MM.1S (cell line): ENCODE data around the gene ARHGEF7.

ENCODE experiments used
- DNase-seq: peaks from one replicate; pipeline ENCODE4 v3.0.0-alpha.2; 2015
- H2AFZ ChIP-seq: fragments of 300-600 bp; sonication (generic); 2 replicates; pipeline ENCODE4 v1.6.0; 2016; ENCODE audit warnings: antibody characterized with exemption, low read length
- H3F3A ChIP-seq: fragments of 300-600 bp; sonication (generic); 2 replicates; pipeline ENCODE4 v1.6.1; 2016; ENCODE audit warnings: mild to moderate bottlenecking, antibody characterized with exemption, low read length, moderate library complexity, mixed read lengths; ENCODE audit not compliant: insufficient read depth
- H3K27ac ChIP-seq: fragments of 300-600 bp; sonication (generic); 2 replicates; pipeline ENCODE4 v1.5.1; 2016; ENCODE audit warnings: mild to moderate bottlenecking, low read length
- H3K27me3 ChIP-seq: fragments of 300-600 bp; sonication (generic); replicated peaks from 2 replicates; pipeline ENCODE4 v1.6.0; 2016; ENCODE audit warnings: low read length; ENCODE audit not compliant: insufficient read depth
- H3K36me3 ChIP-seq: fragments of 300-600 bp; sonication (generic); replicated peaks from 2 replicates; pipeline ENCODE4 v1.6.1; 2016; ENCODE audit warnings: mild to moderate bottlenecking, low read length, mixed read lengths; ENCODE audit not compliant: insufficient read depth
- H3K4me1 ChIP-seq: fragments of 300-600 bp; sonication (generic); 2 replicates; pipeline ENCODE4 v1.6.1; 2016; ENCODE audit warnings: low read length, mixed read lengths
- H3K4me2 ChIP-seq: fragments of 300-600 bp; sonication (generic); 2 replicates; pipeline ENCODE4 v1.6.0; 2016; ENCODE audit warnings: low read depth, low read length
- H3K4me3 ChIP-seq: fragments of 300-600 bp; sonication (generic); 2 replicates; pipeline ENCODE4 v1.5.1; 2016; ENCODE audit warnings: low read length, mixed read lengths
- H3K79me2 ChIP-seq: fragments of 300-600 bp; sonication (generic); 2 replicates; pipeline ENCODE4 v1.6.1; 2016; ENCODE audit warnings: mixed run types, low read length, mixed read lengths
- H3K9ac ChIP-seq: fragments of 300-600 bp; sonication (generic); 2 replicates; pipeline ENCODE4 v1.6.1; 2016; ENCODE audit warnings: low read length, mixed read lengths
- H3K9me2 ChIP-seq: fragments of 300-600 bp; sonication (generic); replicated peaks from 2 replicates; pipeline ENCODE4 v1.6.1; 2016; ENCODE audit warnings: mild to moderate bottlenecking, low read length, mixed read lengths; ENCODE audit not compliant: insufficient read depth
- H3K9me3 ChIP-seq: fragments of 300-600 bp; sonication (generic); replicated peaks from 2 replicates; pipeline ENCODE4 v1.6.1; 2016; ENCODE audit warnings: mild to moderate bottlenecking, low read length, mixed read lengths; ENCODE audit not compliant: insufficient read depth
- H4K20me1 ChIP-seq: fragments of 300-600 bp; sonication (generic); 2 replicates; pipeline ENCODE4 v1.6.1; 2016; ENCODE audit warnings: mild to moderate bottlenecking, low read length, moderate library complexity, mixed read lengths; ENCODE audit not compliant: insufficient read depth
- EZH2 ChIP-seq: fragments of 300-600 bp; sonication (generic); optimal IDR thresholded peaks from 2 replicates; pipeline ENCODE3; 2017; ENCODE audit warnings: low read depth, mild to moderate bottlenecking, antibody characterized with exemption, low read length, mixed read lengths
- EZH2phosphoT487 ChIP-seq: fragments of 300-600 bp; sonication (generic); IDR thresholded peaks from 2 replicates; pipeline ENCODE4 v1.6.1; 2018; ENCODE audit warnings: antibody characterized with exemption, low read length
- TF ChIP-seq, protein P1 (sequence below): fragments of 300-600 bp; sonication (generic); IDR thresholded peaks from 2 replicates; pipeline ENCODE4 v1.5.1; 2016; ENCODE audit warnings: antibody characterized with exemption, low read length, mixed read lengths

Gene ARHGEF7

DNA sequence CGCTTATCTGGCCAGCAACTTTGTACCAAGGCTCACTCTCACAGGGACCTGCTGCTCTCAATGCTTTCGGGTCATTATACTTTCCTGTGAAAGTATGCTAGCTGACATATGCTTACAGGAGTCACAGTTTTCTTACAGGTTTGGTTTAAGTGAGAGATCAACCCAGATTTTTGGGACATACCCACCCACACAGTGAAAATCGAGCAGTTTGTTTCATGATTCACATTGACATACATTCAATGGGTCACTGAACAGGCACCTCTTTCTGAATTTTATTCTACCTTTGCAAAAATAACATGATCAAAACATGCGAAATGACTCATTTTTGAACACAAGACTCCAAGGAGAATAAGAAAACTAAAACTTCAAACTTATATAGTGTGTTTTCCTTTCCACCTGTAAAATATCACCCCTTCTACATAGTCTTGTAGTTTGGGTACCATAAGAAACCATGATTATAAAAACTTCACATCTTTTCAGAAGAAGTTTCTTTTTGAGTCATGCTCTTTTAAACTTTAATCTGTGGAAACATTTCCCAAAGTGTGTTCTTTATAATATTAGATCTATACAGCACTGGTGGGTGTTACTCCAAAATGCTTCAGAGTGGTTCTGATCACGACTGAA, 161.0 kb downstream of the ARHGEF7 start:
- H3K27me3 ChIP-seq: no peaks in the 10 kb centered on the region
- H3K79me2 ChIP-seq: no peaks in the 10 kb centered on the region
- H3F3A ChIP-seq: no peaks in the 10 kb centered on the region
- no peaks in the 10 kb centered on the region for H4K20me1 ChIP-seq
- no peak for DNase-seq
- H3K9me2 ChIP-seq: no peaks in the 10 kb centered on the region
- no peaks in the 10 kb centered on the region for H3K4me1 ChIP-seq
- H3K36me3 ChIP-seq: 0 out of 2 replicates have a peak, but pooled peaks cover 4% of the 10 kb centered on the region
- H2AFZ ChIP-seq: no peak overlapping the region
- H3K9me3 ChIP-seq: no peaks in the 10 kb centered on the region
- no peak overlapping the region for H3K4me3 ChIP-seq
- TF ChIP-seq, protein P1, sequence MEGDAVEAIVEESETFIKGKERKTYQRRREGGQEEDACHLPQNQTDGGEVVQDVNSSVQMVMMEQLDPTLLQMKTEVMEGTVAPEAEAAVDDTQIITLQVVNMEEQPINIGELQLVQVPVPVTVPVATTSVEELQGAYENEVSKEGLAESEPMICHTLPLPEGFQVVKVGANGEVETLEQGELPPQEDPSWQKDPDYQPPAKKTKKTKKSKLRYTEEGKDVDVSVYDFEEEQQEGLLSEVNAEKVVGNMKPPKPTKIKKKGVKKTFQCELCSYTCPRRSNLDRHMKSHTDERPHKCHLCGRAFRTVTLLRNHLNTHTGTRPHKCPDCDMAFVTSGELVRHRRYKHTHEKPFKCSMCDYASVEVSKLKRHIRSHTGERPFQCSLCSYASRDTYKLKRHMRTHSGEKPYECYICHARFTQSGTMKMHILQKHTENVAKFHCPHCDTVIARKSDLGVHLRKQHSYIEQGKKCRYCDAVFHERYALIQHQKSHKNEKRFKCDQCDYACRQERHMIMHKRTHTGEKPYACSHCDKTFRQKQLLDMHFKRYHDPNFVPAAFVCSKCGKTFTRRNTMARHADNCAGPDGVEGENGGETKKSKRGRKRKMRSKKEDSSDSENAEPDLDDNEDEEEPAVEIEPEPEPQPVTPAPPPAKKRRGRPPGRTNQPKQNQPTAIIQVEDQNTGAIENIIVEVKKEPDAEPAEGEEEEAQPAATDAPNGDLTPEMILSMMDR: no peak
- no peak for TF ChIP-seq EZH2
- TF ChIP-seq EZH2phosphoT487: no peak
- H3K9ac ChIP-seq: no peak overlapping the region
- H3K27ac ChIP-seq: no peak overlapping the region
- no peak overlapping the region for H3K4me2 ChIP-seq

DNA sequence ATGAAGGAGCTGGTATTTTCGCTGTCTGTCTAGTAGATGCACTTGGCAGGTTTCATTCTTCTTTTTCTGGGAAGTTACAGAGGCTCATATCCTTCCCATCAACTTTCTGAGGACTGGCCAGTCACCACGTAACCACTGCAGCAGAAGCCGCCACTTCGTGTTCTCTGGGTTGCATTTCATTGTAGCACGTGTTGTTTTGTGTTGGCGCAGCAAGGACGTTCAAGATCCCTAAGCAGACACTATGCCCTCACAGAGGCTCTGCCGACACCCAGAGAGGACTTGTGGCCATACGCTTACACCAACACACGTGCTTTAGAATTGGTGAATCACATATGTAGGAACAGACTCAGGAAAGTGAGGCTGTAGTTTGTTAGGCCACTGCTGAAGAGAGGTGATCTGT, 163.1 kb downstream of the ARHGEF7 start:
- TF ChIP-seq EZH2phosphoT487: no peak
- H4K20me1 ChIP-seq: no peaks in the 10 kb centered on the region

DNA sequence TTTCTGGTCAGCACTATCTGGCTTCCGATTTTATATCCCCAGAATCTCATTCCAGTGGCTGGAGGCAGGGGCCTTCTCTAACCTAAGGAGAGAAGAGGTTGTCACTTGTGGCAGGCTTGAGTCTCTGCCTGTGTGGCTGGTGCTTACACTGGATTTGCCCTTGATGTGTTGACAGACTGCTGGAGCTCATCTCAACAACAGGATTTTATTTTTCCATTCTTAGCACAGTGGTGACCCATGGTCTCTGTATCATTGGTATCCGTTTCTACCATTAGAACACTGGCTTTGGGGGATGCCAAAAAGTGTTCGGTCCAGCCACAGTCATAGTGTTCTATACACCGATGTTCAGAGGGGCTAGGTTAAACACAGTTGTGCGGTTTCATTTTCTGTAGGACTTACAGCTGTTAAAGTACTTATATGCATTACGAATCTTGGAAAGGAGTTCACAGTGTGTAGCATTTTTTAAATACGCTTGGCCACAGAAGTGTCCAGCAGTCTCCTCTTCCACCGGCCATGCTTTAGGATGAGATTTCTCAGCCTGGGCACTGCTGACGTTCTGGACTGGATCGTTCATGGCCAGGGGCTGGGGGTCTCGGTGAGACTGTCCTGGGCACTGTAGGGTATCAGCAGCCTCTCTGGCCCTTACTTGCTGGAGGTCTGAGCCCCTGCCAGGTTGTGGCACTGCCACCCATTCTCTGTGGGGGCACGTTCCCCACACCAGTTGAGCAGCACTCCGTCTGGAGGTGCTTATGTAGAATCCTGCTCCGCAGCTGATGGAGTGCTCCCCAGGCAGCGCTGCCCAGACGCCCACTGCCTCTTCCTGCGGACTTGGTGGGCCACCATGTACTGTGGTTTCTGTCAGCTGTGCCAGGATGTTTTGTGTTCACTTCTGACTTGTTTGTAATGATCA, 163.9 kb downstream of the ARHGEF7 start:
- Histone ChIP-seq H3K4me1 (no peaks in the 10 kb centered on the region), H3K9ac (no peak overlapping the region), H3K27me3 (no peaks in the 10 kb centered on the region), H3K27ac (no peak overlapping the region), H3F3A (no peaks in the 10 kb centered on the region), H3K4me3 (no peak overlapping the region), H3K36me3 (peaks cover 4% of the 10 kb centered on the region; the same call in 1 of the 2 replicates), H2AFZ (no peak overlapping the region), H3K79me2 (no peaks in the 10 kb centered on the region), H4K20me1 (no peaks in the 10 kb centered on the region), H3K4me2 (no peak overlapping the region), H3K9me2 (no peaks in the 10 kb centered on the region), H3K9me3 (no peaks in the 10 kb centered on the region)
- DNase-seq: no peak
- TF ChIP-seq EZH2 (no peak), EZH2phosphoT487 (no peak)
- TF ChIP-seq, protein P1: no peak

More for the DNA sequence above, 163.1 kb downstream of the ARHGEF7 start:
- Histone ChIP-seq H3K4me2 (no peak overlapping the region), H3K79me2 (no peaks in the 10 kb centered on the region), H3K27me3 (no peaks in the 10 kb centered on the region), H2AFZ (no peak overlapping the region), H3K9me2 (no peaks in the 10 kb centered on the region), H3K4me1 (no peaks in the 10 kb centered on the region), H3K9ac (no peak overlapping the region), H3K9me3 (no peaks in the 10 kb centered on the region), H3K4me3 (no peak overlapping the region), H3F3A (no peaks in the 10 kb centered on the region), H3K36me3 (peaks cover 4% of the 10 kb centered on the region; the same call in 1 of the 2 replicates), H3K27ac (no peak overlapping the region)
- no peak for DNase-seq
